HCT116 (cell line): ENCODE measurements around the gene KANK4. TPM values are rescaled to one million over a fixed set of nuclear protein-coding genes. Genes with fewer than 3 reads are reported as not detected.

Source experiments
- ATAC-seq: fragments of 200-7000 bp; cut with Tn5 transposase; 2 replicates; pipeline ENCODE4 v1.9.1; 2020; ENCODE audit warnings: mild to moderate bottlenecking, moderate library complexity
- BruUV-seq: library from RNA; stranded (reverse); fragments of 400-500 nt; replicated peaks from 2 replicates; lab custom pipeline; 2021; lab: Mats Ljungman, UMichigan
- CTCF ChIA-PET: fragments of 300-600 bp; sonication (Branson Sonifier 250); formaldehyde crosslinking; loops from one replicate; lab custom pipeline; 2021; ENCODE audit warnings: antibody characterized with exemption; lab: Charles Lee
- POLR2A ChIA-PET: fragments of 300-600, 350-600 bp; sonication (Branson Sonifier 250); formaldehyde crosslinking; loops from one replicate; lab custom pipeline; 2021; ENCODE audit warnings: antibody characterized with exemption; lab: Charles Lee
- RAD21 ChIA-PET, 2 experiments: fragments of 300-600 bp; sonication (Branson Sonifier 250); formaldehyde crosslinking; loops; one replicate each; lab custom pipeline; 2023; ENCODE audit warnings: low total read pairs in 2 of 2; ENCODE audit not compliant: uncharacterized antibody in 2 of 2, unreplicated experiment in 2 of 2, low non-redundant PET in 1 of 2; lab: Charles Lee
- DNase-seq: peaks from one replicate; pipeline ENCODE4 v3.0.0-alpha.2; 2010; ENCODE audit warnings: low read depth, low spot score
- H2AFZ ChIP-seq: fragments of 200-600 bp; shearing (Covaris generic), sonication (generic); 2 replicates; pipeline ENCODE4 v1.6.1; 2017; ENCODE audit warnings: low read depth, mixed run types, mixed read lengths, antibody characterized with exemption, low read length; ENCODE audit not compliant: poor library complexity, severe bottlenecking
- H3K27ac ChIP-seq: 2 replicates; pipeline ENCODE4 v1.5.1; 2012; ENCODE audit warnings: low read depth, low read length
- H3K27me3 ChIP-seq: fragments of 200-600 bp; sonication (generic); 2 replicates; pipeline ENCODE4 v1.6.1; 2016; ENCODE audit warnings: mixed run types, low read length, mixed read lengths; ENCODE audit not compliant: insufficient read depth
- H3K36me3 ChIP-seq, 2 experiments: fragments of 200-500 bp in 1 of 2; fragments of 200-600 bp in 1 of 2; sonication (Bioruptor generic) in 1 of 2; sonication (generic) in 1 of 2; 2 replicates each; pipeline versions ENCODE4 v1.5.1 to v1.6.1; 2014 to 2016; ENCODE audit warnings: low read length in 2 of 2, inconsistent platforms in 1 of 2, mixed read lengths in 1 of 2, mixed run types in 1 of 2; ENCODE audit not compliant: insufficient read depth in 2 of 2, control insufficient read depth in 1 of 2
- H3K4me1 ChIP-seq, 2 experiments: fragments of 200-600 bp in 1 of 2; sonication (generic) in 1 of 2; 2 replicates each; pipeline versions ENCODE4 v1.5.1 to v1.6.1; 2012 to 2017; ENCODE audit warnings: low read length in 2 of 2, inconsistent platforms in 1 of 2, mild to moderate bottlenecking in 1 of 2, mixed read lengths in 1 of 2, mixed run types in 1 of 2, moderate library complexity in 1 of 2; ENCODE audit not compliant: insufficient read depth in 2 of 2, control insufficient read depth in 1 of 2
- H3K4me2 ChIP-seq: fragments of 200-600 bp; sonication (generic); 2 replicates; pipeline ENCODE4 v1.6.1; 2017; ENCODE audit warnings: mixed run types, low read length, mixed read lengths
- H3K4me3 ChIP-seq, 2 experiments: fragments of 200-600 bp in 1 of 2; sonication (generic) in 1 of 2; replicated peaks in 1 of 2; 2 replicates each; pipeline ENCODE4 v1.5.1; 2011 to 2016; ENCODE audit warnings: low read length in 2 of 2, control low read depth in 1 of 2, low read depth in 1 of 2, mild to moderate bottlenecking in 1 of 2, mixed read lengths in 1 of 2, mixed run types in 1 of 2
- H3K79me2 ChIP-seq: fragments of 200-600 bp; sonication (generic); 2 replicates; pipeline ENCODE4 v1.6.1; 2017; ENCODE audit warnings: mild to moderate bottlenecking, mixed run types, low read length, moderate library complexity, mixed read lengths; ENCODE audit not compliant: insufficient read depth
- H3K9ac ChIP-seq: fragments of 200-600 bp; sonication (generic); 2 replicates; pipeline ENCODE4 v1.6.1; 2016; ENCODE audit warnings: low read length, mixed read lengths
- H3K9me2 ChIP-seq: fragments of 200-600 bp; sonication (generic), shearing (Covaris generic); 2 replicates; pipeline ENCODE4 v1.6.1; 2017; ENCODE audit warnings: mixed run types, mild to moderate bottlenecking, moderate library complexity; ENCODE audit not compliant: insufficient read depth
- H3K9me3 ChIP-seq, 2 experiments: fragments of 200-500 bp in 1 of 2; fragments of 200-600 bp in 1 of 2; sonication (Bioruptor generic) in 1 of 2; sonication (generic) in 1 of 2; 2 replicates each; pipeline ENCODE4 v1.6.1; 2014 to 2017; ENCODE audit warnings: low read length in 2 of 2, mixed read lengths in 2 of 2, inconsistent platforms in 1 of 2, low read depth in 1 of 2, mild to moderate bottlenecking in 1 of 2, mixed run types in 1 of 2, moderate library complexity in 1 of 2; ENCODE audit not compliant: control insufficient read depth in 1 of 2, insufficient read depth in 1 of 2
- H4K20me1 ChIP-seq: fragments of 200-600 bp; sonication (generic), shearing (Covaris generic); 2 replicates; pipeline ENCODE4 v1.6.1; 2017; ENCODE audit warnings: mixed run types, mild to moderate bottlenecking, moderate library complexity; ENCODE audit not compliant: insufficient read depth
- CBX3 ChIP-seq: IDR thresholded peaks from 2 replicates; pipeline ENCODE4 v1.6.1; 2012; ENCODE audit warnings: low read depth
- CEBPB ChIP-seq: IDR thresholded peaks from 2 replicates; pipeline ENCODE4 v1.6.1; 2012; ENCODE audit warnings: low read depth
- EGR1 ChIP-seq: IDR thresholded peaks from 2 replicates; pipeline ENCODE4 v1.6.1; 2012; ENCODE audit warnings: low read depth
- ELF1 ChIP-seq: IDR thresholded peaks from 2 replicates; pipeline ENCODE4 v1.6.1; 2012; ENCODE audit warnings: low read depth, borderline replicate concordance
- EZH2 ChIP-seq: fragments of 200-600 bp; sonication (generic); IDR thresholded peaks from 2 replicates; pipeline ENCODE4 v1.6.1; 2017; ENCODE audit warnings: antibody characterized with exemption, mixed run types
- EZH2phosphoT487 ChIP-seq: fragments of 200-600 bp; IDR thresholded peaks from 2 replicates; pipeline ENCODE4 v1.6.1; 2018; ENCODE audit warnings: antibody characterized with exemption, borderline replicate concordance
- FOSL1 ChIP-seq: IDR thresholded peaks from 2 replicates; pipeline ENCODE4 v1.6.1; 2012; ENCODE audit warnings: low read depth
- POLR2A ChIP-seq: IDR thresholded peaks from 2 replicates; pipeline ENCODE4 v1.7.0; 2011; ENCODE audit warnings: borderline replicate concordance; ENCODE audit not compliant: insufficient read depth, insufficient read length; ENCODE audit errors: extremely low read depth
- SIN3A ChIP-seq: IDR thresholded peaks from 2 replicates; pipeline ENCODE4 v1.6.1; 2012; ENCODE audit warnings: low read depth
- SP1 ChIP-seq: IDR thresholded peaks from 2 replicates; pipeline ENCODE4 v1.6.1; 2012; ENCODE audit warnings: low read depth
- SRF ChIP-seq: IDR thresholded peaks from 2 replicates; pipeline ENCODE4 v1.6.1; 2012; ENCODE audit warnings: low read depth
- YY1 ChIP-seq: IDR thresholded peaks from 2 replicates; pipeline ENCODE4 v1.6.1; 2011; ENCODE audit warnings: low read length, low read depth, moderate library complexity, mild to moderate bottlenecking; ENCODE audit not compliant: insufficient replicate concordance; ENCODE audit errors: extremely low read depth
- ZFX ChIP-seq: fragments of 450-650 bp; IDR thresholded peaks from 2 replicates; pipeline ENCODE4 v1.6.1; 2017
- ZNF274 ChIP-seq: fragments of 200-500 bp; sonication (Bioruptor generic); IDR thresholded peaks from 2 replicates; pipeline ENCODE4 v1.6.1; 2014; ENCODE audit warnings: mild to moderate bottlenecking, low read depth, low read length, inconsistent platforms
- intact Hi-C: fragments of 100-400 bp; cut with micrococcal nuclease; formaldehyde crosslinking; loops from 2 replicates; pipeline ENCODE4 v1.10.0; 2022
- total RNA-seq: library from RNA; stranded (reverse); gene quantifications from one replicate; pipeline ENCODE4 v1.2.1, GENCODE V29; 2021; ENCODE audit not compliant: unreplicated experiment
- TF ChIP-seq, protein P1 (sequence below): IDR thresholded peaks from 2 replicates; pipeline ENCODE4 v1.6.1; 2012
- TF ChIP-seq, protein P2 (sequence below), 3 experiments: fragments of 200-600 bp in 1 of 3; sonication (generic) in 1 of 3; IDR thresholded peaks in 2 of 3; conservative IDR thresholded peaks in 1 of 3; 2 replicates each; pipeline ENCODE4 v1.5.1; 2012 to 2017; ENCODE audit warnings: low read depth in 2 of 3, low read length in 2 of 3, antibody characterized with exemption in 1 of 3, borderline replicate concordance in 1 of 3, control low read depth in 1 of 3, mild to moderate bottlenecking in 1 of 3, mixed read lengths in 1 of 3, mixed run types in 1 of 3, moderate library complexity in 1 of 3; ENCODE audit not compliant: insufficient read depth in 1 of 3
- TF ChIP-seq, protein P3 (sequence below): IDR thresholded peaks from 2 replicates; pipeline ENCODE4 v1.6.1; 2012
- TF ChIP-seq, protein P4 (sequence below): IDR thresholded peaks from 2 replicates; pipeline ENCODE4 v1.6.1; 2012; ENCODE audit warnings: low read depth

KANK4 gene
- total RNA-seq, 1 experiment from 2014 or later: not detected

DNA sequence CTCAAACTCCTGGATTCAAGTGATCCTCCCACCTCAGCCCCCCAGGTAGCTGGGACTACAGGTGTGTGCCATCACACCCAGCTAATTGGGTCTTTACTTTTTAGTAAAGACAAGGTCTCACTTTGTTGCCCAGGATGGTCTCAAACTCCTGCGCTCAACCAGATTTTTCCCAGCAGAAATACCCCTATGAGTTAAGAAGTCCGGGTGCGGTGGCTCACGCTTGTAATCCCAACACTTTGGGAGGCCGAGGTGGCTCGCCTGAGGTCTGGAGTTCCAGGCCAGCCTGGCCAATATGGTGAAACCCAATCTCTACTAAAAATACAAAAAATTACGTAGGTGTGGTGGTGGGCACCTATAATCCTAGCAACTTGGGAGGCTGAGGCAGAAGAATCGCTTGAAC is 131.1 kb downstream of the KANK4 start:
- ATAC-seq: no peak
- H3K9me3 ChIP-seq: no peaks in the 10 kb centered on the region
- intact Hi-C loops: loop anchor here (5.0 kb wide), 1 partner anchor 44 kb away; no protein-coding TSS in a partner anchor
- no peak overlapping the region for H3K4me3 ChIP-seq
- no peaks in the 10 kb centered on the region for H3K79me2 ChIP-seq
- H3K4me2 ChIP-seq: no peak overlapping the region
- ChIA-PET POLR2A (no interaction called here), CTCF (no interaction called here), RAD21 (no interaction called here)
- no peaks in the 10 kb centered on the region for H3K27me3 ChIP-seq
- no peak overlapping the region for H3K9ac ChIP-seq
- no peak for DNase-seq
- no peaks in the 10 kb centered on the region for H3K4me1 ChIP-seq
- H3K27ac ChIP-seq: no peak overlapping the region
- TF ChIP-seq, protein P1, sequence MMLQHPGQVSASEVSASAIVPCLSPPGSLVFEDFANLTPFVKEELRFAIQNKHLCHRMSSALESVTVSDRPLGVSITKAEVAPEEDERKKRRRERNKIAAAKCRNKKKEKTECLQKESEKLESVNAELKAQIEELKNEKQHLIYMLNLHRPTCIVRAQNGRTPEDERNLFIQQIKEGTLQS: no peak
- TF ChIP-seq POLR2A (no peak), SP1 (no peak), CEBPB (no peak), CBX3 (no peak), FOSL1 (no peak), EZH2 (no peak), ELF1 (no peak), ZNF274 (no peak), ZFX (no peak), EGR1 (no peak), SIN3A (no peak), EZH2phosphoT487 (no peak), SRF (no peak), YY1 (no peak)
- TF ChIP-seq, protein P2, sequence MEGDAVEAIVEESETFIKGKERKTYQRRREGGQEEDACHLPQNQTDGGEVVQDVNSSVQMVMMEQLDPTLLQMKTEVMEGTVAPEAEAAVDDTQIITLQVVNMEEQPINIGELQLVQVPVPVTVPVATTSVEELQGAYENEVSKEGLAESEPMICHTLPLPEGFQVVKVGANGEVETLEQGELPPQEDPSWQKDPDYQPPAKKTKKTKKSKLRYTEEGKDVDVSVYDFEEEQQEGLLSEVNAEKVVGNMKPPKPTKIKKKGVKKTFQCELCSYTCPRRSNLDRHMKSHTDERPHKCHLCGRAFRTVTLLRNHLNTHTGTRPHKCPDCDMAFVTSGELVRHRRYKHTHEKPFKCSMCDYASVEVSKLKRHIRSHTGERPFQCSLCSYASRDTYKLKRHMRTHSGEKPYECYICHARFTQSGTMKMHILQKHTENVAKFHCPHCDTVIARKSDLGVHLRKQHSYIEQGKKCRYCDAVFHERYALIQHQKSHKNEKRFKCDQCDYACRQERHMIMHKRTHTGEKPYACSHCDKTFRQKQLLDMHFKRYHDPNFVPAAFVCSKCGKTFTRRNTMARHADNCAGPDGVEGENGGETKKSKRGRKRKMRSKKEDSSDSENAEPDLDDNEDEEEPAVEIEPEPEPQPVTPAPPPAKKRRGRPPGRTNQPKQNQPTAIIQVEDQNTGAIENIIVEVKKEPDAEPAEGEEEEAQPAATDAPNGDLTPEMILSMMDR (IDR thresholded peaks at IDR 0.05 in 2 of 3, conservative IDR thresholded peaks at IDR 0.05 in 1 of 3; ENCODE audit: borderline replicate concordance in 1 of 3, insufficient read depth in 1 of 3, low read depth in 2 of 3, low read length in 2 of 3): no peak
- TF ChIP-seq, protein P3, sequence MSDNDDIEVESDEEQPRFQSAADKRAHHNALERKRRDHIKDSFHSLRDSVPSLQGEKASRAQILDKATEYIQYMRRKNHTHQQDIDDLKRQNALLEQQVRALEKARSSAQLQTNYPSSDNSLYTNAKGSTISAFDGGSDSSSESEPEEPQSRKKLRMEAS: no peak
- TF ChIP-seq, protein P4, sequence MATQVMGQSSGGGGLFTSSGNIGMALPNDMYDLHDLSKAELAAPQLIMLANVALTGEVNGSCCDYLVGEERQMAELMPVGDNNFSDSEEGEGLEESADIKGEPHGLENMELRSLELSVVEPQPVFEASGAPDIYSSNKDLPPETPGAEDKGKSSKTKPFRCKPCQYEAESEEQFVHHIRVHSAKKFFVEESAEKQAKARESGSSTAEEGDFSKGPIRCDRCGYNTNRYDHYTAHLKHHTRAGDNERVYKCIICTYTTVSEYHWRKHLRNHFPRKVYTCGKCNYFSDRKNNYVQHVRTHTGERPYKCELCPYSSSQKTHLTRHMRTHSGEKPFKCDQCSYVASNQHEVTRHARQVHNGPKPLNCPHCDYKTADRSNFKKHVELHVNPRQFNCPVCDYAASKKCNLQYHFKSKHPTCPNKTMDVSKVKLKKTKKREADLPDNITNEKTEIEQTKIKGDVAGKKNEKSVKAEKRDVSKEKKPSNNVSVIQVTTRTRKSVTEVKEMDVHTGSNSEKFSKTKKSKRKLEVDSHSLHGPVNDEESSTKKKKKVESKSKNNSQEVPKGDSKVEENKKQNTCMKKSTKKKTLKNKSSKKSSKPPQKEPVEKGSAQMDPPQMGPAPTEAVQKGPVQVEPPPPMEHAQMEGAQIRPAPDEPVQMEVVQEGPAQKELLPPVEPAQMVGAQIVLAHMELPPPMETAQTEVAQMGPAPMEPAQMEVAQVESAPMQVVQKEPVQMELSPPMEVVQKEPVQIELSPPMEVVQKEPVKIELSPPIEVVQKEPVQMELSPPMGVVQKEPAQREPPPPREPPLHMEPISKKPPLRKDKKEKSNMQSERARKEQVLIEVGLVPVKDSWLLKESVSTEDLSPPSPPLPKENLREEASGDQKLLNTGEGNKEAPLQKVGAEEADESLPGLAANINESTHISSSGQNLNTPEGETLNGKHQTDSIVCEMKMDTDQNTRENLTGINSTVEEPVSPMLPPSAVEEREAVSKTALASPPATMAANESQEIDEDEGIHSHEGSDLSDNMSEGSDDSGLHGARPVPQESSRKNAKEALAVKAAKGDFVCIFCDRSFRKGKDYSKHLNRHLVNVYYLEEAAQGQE: no peak
- H3K36me3 ChIP-seq: no peaks in the 10 kb centered on the region
- H3K9me2 ChIP-seq: no peaks in the 10 kb centered on the region
- H2AFZ ChIP-seq: no peak overlapping the region
- H4K20me1 ChIP-seq: no peaks in the 10 kb centered on the region
- no TSS peak for BruUV-seq
